Effector memory CD8-positive, alpha-beta T cell (primary cell): ENCODE measurements around the gene C12orf75.

Experiments used
- ATAC-seq: fragments of 150-1000 bp; cut with Tn5 transposase; replicated peaks from 2 replicates; pipeline ENCODE4 v1.10.0; 2021; ENCODE audit warnings: mild to moderate bottlenecking, moderate library complexity
- DNase-seq, 3 experiments: peaks; one replicate each; pipeline ENCODE4 v3.0.0; 2021
- H3K27ac Mint-ChIP-seq, 2 donors: one replicate each; pipeline ENCODE4 v1.8.0; 2022; ENCODE audit warnings: mild to moderate bottlenecking in 2 of 2, mixed read lengths in 2 of 2, moderate library complexity in 2 of 2
- H3K27me3 Mint-ChIP-seq, 2 donors: one replicate each; pipeline ENCODE4 v1.8.0; 2022; ENCODE audit warnings: mixed read lengths in 2 of 2
- H3K36me3 Mint-ChIP-seq: one replicate; pipeline ENCODE4 v1.8.0; 2022; ENCODE audit warnings: mild to moderate bottlenecking, moderate library complexity, mixed read lengths; ENCODE audit not compliant: insufficient read depth
- H3K4me1 Mint-ChIP-seq, 2 donors: one replicate each; pipeline ENCODE4 v1.8.0; 2022; ENCODE audit warnings: low read depth in 2 of 2, mixed read lengths in 2 of 2
- H3K4me3 Mint-ChIP-seq, 2 donors: one replicate each; pipeline ENCODE4 v1.8.0; 2022; ENCODE audit warnings: mild to moderate bottlenecking in 2 of 2, mixed read lengths in 2 of 2, moderate library complexity in 2 of 2
- H3K9me3 Mint-ChIP-seq, 2 donors: one replicate each; pipeline ENCODE4 v1.8.0; 2022; ENCODE audit warnings: mixed read lengths in 2 of 2

The C12orf75 gene

DNA sequence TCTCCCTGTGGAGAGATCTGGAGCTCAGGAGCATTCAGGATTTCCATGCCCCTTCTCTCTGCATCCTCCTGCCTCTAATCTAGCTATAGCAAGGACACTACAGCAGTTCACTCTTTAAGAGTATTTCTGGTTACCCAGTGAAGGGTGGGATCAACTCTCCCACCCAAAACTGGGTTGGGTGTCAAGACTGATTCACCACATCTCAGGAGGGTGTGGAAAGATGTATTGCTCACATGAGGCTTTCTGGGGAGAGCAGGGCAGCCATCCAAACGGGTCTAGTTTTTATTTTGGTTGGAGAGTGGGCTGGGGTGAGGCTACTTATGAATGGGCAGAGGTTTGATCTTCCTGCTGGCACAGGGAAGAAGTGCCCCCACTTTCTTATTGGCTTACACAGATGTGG lies 18.6 kb downstream of the C12orf75 start:
- Mint-ChIP-seq H3K27ac (peak overlapping the region; percentile 27 to 54), H3K36me3 (peaks cover 2% of the 10 kb centered on the region), H3K4me3 (no peak overlapping the region), H3K27me3 (no peaks in the 10 kb centered on the region), H3K4me1 (peaks cover 32 to 49% of the 10 kb centered on the region in 2 donors), H3K9me3 (no peaks in the 10 kb centered on the region)
- ATAC-seq (no peak), DNase-seq (no peak)

GRCh38 chr12:105351523-105351922 lies 21.0 kb downstream of the C12orf75 start:
- H3K27ac Mint-ChIP-seq, result peak overlapping the region; percentile 6 to 76
- ATAC-seq (no peak), DNase-seq (no peak)
- H3K9me3 Mint-ChIP-seq, result no peaks in the 10 kb centered on the region
- H3K4me3 Mint-ChIP-seq, result peak overlapping the region in 1 of 2 donors; percentile 62
- peaks cover 8% of the 10 kb centered on the region for H3K36me3 Mint-ChIP-seq
- H3K27me3 Mint-ChIP-seq, result no peaks in the 10 kb centered on the region
- peaks cover 45 to 59% of the 10 kb centered on the region in 2 donors for H3K4me1 Mint-ChIP-seq

DNA sequence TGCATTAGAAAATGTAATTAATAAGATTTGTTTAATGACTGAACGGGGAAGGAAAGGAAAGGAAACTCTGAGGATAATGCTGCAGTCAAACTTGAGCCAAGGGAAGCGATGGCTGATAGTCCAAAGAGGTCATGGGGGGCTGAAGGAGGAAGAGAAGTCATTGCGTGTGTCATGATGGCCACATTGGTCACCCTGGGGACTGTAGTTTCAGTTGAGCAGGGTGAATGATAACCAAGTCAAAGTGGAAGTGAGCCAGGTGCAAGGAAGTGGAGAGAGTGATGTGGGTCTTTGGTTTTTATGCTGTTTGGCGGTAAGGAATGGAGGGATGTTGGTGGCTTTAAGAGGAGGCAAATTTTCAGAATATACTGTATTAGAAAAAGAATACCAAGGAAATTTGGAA lies 21.6 kb downstream of the C12orf75 start:
- peaks cover 44 to 60% of the 10 kb centered on the region in 2 donors for H3K4me1 Mint-ChIP-seq
- ATAC-seq, result no peak

GRCh38 chr12:105352940-105353635 lies 22.6 kb downstream of the C12orf75 start:
- no peak for ATAC-seq
- peaks cover 47 to 63% of the 10 kb centered on the region in 2 donors for H3K4me1 Mint-ChIP-seq
- no peak for DNase-seq
- peaks cover 8% of the 10 kb centered on the region for H3K36me3 Mint-ChIP-seq
- no peak overlapping the region for H3K27ac Mint-ChIP-seq
- no peaks in the 10 kb centered on the region for H3K27me3 Mint-ChIP-seq
- no peak overlapping the region for H3K4me3 Mint-ChIP-seq
- no peaks in the 10 kb centered on the region for H3K9me3 Mint-ChIP-seq

More for the DNA sequence above, 21.6 kb downstream of the C12orf75 start:
- no peak for DNase-seq
- peaks cover 8% of the 10 kb centered on the region for H3K36me3 Mint-ChIP-seq
- no peaks in the 10 kb centered on the region for H3K27me3 Mint-ChIP-seq
- no peaks in the 10 kb centered on the region for H3K9me3 Mint-ChIP-seq
- peak overlapping the region in 1 of 2 donors; percentile 76 for H3K27ac Mint-ChIP-seq
- no peak overlapping the region for H3K4me3 Mint-ChIP-seq

GRCh38 chr12:105355752-105356151 lies 25.3 kb downstream of the C12orf75 start:
- no peak for DNase-seq
- peak overlapping the region in 1 of 2 donors; percentile 95 for H3K27ac Mint-ChIP-seq
- no peaks in the 10 kb centered on the region for H3K27me3 Mint-ChIP-seq
- H3K9me3 Mint-ChIP-seq, result no peaks in the 10 kb centered on the region
- peaks cover 8% of the 10 kb centered on the region for H3K36me3 Mint-ChIP-seq
- no peak overlapping the region for H3K4me3 Mint-ChIP-seq
- peaks cover 41 to 49% of the 10 kb centered on the region in 2 donors for H3K4me1 Mint-ChIP-seq
- no peak for ATAC-seq

GRCh38 chr12:105357162-105357691 lies 26.7 kb downstream of the C12orf75 start:
- DNase-seq, result no peak
- H3K4me1 Mint-ChIP-seq, result peaks cover 33 to 39% of the 10 kb centered on the region in 2 donors
- H3K9me3 Mint-ChIP-seq, result no peaks in the 10 kb centered on the region
- peak overlapping the region; percentile 69 to 95 for H3K27ac Mint-ChIP-seq
- H3K36me3 Mint-ChIP-seq, result peaks cover 8% of the 10 kb centered on the region
- ATAC-seq, result peak; percentile 53
- no peaks in the 10 kb centered on the region for H3K27me3 Mint-ChIP-seq
- H3K4me3 Mint-ChIP-seq, result peak overlapping the region; percentile 19 to 61

DNA sequence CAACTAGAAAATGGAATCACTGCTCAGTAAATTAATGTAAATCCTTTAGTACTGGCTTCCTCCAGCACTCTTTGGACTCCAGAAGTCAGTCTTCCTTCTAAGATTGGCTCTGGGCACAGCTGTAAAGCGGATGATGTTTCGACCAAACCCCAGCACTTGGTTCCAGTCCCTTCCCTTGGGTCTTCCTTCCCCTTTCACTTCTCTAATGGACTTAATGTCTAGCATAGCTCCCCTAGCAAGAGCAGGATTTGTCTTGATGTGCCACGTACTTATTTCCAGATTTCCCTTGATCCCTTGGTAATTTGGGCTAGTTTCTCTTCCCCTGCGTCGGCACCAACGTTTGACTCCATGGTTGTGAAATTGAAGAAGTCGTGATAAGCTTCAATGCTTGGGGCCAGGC lies 28.3 kb downstream of the C12orf75 start:
- Mint-ChIP-seq H3K27me3 (no peaks in the 10 kb centered on the region), H3K9me3 (no peaks in the 10 kb centered on the region), H3K27ac (peak overlapping the region; percentile 19 to 74), H3K36me3 (peaks cover 8% of the 10 kb centered on the region), H3K4me3 (no peak overlapping the region), H3K4me1 (peaks cover 37 to 45% of the 10 kb centered on the region in 2 donors)
- DNase-seq (no peak), ATAC-seq (no peak)

- Mint-ChIP-seq H3K4me3 (no peak overlapping the region), H3K36me3 (peaks cover 3% of the 10 kb centered on the region), H3K4me1 (peaks cover 27 to 43% of the 10 kb centered on the region in 2 donors), H3K9me3 (no peaks in the 10 kb centered on the region), H3K27ac (peak overlapping the region in 1 of 2 donors; percentile 74), H3K27me3 (no peaks in the 10 kb centered on the region)
- DNase-seq (no peak), ATAC-seq (no peak)
These were observed 29.4 kb downstream of the C12orf75 start for GRCh38 chr12:105359856-105360255.

DNA sequence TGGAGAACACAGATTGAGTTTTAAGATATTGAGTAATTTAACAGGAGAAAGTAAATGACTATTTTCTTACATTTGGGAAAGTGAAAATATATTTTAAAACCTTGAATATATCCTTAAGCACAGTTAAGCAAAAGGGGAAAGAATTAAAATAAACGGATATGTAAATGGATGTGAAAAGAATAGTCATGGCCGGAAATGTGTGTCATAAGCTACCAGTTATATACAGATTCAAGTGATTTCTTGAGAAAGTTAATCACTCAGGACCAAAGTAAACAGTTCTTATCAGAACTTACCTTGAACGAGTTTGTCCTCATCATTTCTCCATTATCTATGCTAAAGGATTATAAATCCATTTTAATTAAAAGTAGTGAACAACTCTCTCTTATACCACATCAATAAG lies 33.4 kb downstream of the C12orf75 start:
- H3K27ac Mint-ChIP-seq, result peak overlapping the region in 1 of 2 donors; percentile 90
- H3K4me3 Mint-ChIP-seq, result no peak overlapping the region
- ATAC-seq, result no peak
- peaks cover 14 to 34% of the 10 kb centered on the region in 2 donors for H3K4me1 Mint-ChIP-seq
- no peaks in the 10 kb centered on the region for H3K9me3 Mint-ChIP-seq
- peaks cover 8% of the 10 kb centered on the region for H3K36me3 Mint-ChIP-seq
- no peak for DNase-seq
- H3K27me3 Mint-ChIP-seq, result no peaks in the 10 kb centered on the region

DNA sequence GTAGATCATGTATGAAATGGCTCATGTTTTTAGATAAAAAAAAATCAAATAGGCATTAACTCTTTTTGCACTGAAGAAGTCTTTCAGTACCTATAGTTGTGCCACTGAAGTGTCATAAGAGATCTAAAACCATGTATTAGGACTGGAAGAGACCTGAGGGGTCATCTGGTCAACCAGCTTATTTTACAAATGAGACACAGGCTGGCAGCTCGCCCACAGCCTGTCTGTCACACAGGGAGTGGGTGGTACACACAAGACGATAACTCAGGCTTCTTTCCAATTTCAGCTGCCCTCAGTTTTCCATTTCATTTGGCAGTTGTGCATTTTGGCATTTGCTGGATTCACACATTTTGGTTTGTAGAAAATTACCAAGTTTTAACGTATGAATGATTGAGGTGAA lies 34.7 kb downstream of the C12orf75 start:
- Mint-ChIP-seq H3K36me3 (peaks cover 5% of the 10 kb centered on the region), H3K4me3 (no peak overlapping the region), H3K4me1 (peaks cover 10 to 28% of the 10 kb centered on the region in 2 donors), H3K27ac (no peak overlapping the region), H3K27me3 (no peaks in the 10 kb centered on the region), H3K9me3 (no peaks in the 10 kb centered on the region)
- ATAC-seq (no peak), DNase-seq (no peak)

- no peaks in the 10 kb centered on the region for H3K9me3 Mint-ChIP-seq
These were observed 37.7 kb downstream of the C12orf75 start for GRCh38 chr12:105368047-105368646.

GRCh38 chr12:105369014-105369413 lies 38.5 kb downstream of the C12orf75 start:
- peak overlapping the region in 1 of 2 donors; percentile 50 for H3K27ac Mint-ChIP-seq
- H3K4me3 Mint-ChIP-seq, result no peak overlapping the region
- peaks cover 4 to 16% of the 10 kb centered on the region in 2 donors for H3K4me1 Mint-ChIP-seq
- no peak for DNase-seq
- H3K27me3 Mint-ChIP-seq, result no peaks in the 10 kb centered on the region
- no peak for ATAC-seq
- H3K9me3 Mint-ChIP-seq, result no peaks in the 10 kb centered on the region
- peaks cover 22% of the 10 kb centered on the region for H3K36me3 Mint-ChIP-seq

More at GRCh38 chr12:105368047-105368646, 37.7 kb downstream of the C12orf75 start:
- no peak for DNase-seq
- H3K4me1 Mint-ChIP-seq, result peaks cover 6 to 23% of the 10 kb centered on the region in 2 donors
- peak overlapping the region in 1 of 2 donors; percentile 69 for H3K27ac Mint-ChIP-seq
- H3K36me3 Mint-ChIP-seq, result peaks cover 13% of the 10 kb centered on the region
- ATAC-seq, result no peak
- no peaks in the 10 kb centered on the region for H3K27me3 Mint-ChIP-seq
- no peak overlapping the region for H3K4me3 Mint-ChIP-seq

GRCh38 chr12:105374303-105374702 lies 43.8 kb downstream of the C12orf75 start:
- ATAC-seq, result no peak
- H3K4me1 Mint-ChIP-seq, result no peaks in the 10 kb centered on the region
- no peak for DNase-seq
- H3K4me3 Mint-ChIP-seq, result no peak overlapping the region
- peaks cover 20% of the 10 kb centered on the region for H3K36me3 Mint-ChIP-seq
- no peaks in the 10 kb centered on the region for H3K9me3 Mint-ChIP-seq
- no peak overlapping the region for H3K27ac Mint-ChIP-seq
- H3K27me3 Mint-ChIP-seq, result no peaks in the 10 kb centered on the region

GRCh38 chr12:105377077-105377476 lies 46.6 kb downstream of the C12orf75 start:
- Mint-ChIP-seq H3K4me3 (no peak overlapping the region), H3K27ac (no peak overlapping the region), H3K27me3 (no peaks in the 10 kb centered on the region), H3K36me3 (peaks cover 15% of the 10 kb centered on the region), H3K4me1 (no peaks in the 10 kb centered on the region), H3K9me3 (no peaks in the 10 kb centered on the region)
- DNase-seq (no peak), ATAC-seq (no peak)
